HG03066 (cell line): ENCODE data around the gene AGAP3.

ENCODE experiments used
- ATAC-seq: cut with Tn5 transposase; IDR thresholded peaks from one replicate; pipeline ENCODE4 v1.9.1; 2021; ENCODE audit warnings: low read depth; ENCODE audit not compliant: unreplicated experiment

AGAP3 gene

GRCh38 chr7:151057506-151057988, 28.7 kb upstream of the AGAP3 start, which contains the start of gene CDK5:
TSS of gene CDK5 (minus strand) at chr7:151057897. CDS start at chr7:151057848, 49 bp downstream.
- peak; percentile 4 for ATAC-seq

- ATAC-seq: peak; percentile 81
Observed at GRCh38 chr7:151057989-151058780, 28.1 kb upstream of the AGAP3 start.

DNA sequence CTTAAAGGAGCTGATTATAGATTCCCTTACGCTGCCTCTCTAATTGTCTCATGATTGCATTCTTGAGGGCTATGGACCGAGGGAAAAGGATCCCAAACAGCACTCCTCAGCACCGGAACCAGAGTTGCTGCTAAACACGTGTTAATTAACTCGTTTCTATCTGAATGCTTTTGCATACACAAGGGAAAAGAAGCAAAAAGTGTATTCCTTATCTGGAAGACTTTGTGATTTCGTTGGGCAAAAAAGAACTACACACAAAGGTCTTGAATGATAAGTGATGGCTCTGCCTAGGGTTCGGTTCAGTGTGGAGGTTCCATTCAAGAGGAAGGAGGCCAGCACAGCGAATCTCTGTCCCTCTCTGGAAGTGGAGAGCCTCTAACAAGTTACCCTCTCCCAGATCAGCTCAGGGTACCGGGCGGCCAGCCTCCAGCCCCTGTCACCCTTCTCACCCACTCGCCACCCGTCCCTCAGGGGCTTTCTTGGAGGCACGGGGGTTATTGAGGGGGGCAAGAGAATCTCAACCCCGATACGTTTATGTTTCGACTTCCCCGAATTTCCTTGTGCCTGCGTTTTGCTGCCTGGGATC, 27.4 kb upstream of the AGAP3 start:
- ATAC-seq: no peak

- ATAC-seq: peak; percentile 24
Observed at GRCh38 chr7:151059367-151060112, 26.7 kb upstream of the AGAP3 start, which contains the start of gene SLC4A2. TSS of gene SLC4A2 (plus strand) at chr7:151059589. CDS start at chr7:151061988, 2,399 bp downstream.

DNA sequence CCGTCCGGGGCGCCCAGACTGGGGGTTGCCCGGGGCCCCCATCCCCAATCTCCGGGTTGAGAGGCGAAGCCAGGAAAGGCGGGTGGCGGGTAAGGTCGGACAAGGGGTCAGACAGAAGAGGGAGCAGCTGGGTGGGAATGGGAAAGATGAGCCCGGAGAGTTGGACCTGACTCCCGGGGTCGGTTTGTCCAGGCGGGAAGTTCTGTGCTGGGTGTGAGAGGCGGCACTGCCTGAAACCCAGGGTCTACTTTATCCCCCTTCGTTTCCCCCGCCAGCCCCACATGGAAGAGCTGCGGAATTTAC, 26.2 kb upstream of the AGAP3 start:
- no peak for ATAC-seq

DNA sequence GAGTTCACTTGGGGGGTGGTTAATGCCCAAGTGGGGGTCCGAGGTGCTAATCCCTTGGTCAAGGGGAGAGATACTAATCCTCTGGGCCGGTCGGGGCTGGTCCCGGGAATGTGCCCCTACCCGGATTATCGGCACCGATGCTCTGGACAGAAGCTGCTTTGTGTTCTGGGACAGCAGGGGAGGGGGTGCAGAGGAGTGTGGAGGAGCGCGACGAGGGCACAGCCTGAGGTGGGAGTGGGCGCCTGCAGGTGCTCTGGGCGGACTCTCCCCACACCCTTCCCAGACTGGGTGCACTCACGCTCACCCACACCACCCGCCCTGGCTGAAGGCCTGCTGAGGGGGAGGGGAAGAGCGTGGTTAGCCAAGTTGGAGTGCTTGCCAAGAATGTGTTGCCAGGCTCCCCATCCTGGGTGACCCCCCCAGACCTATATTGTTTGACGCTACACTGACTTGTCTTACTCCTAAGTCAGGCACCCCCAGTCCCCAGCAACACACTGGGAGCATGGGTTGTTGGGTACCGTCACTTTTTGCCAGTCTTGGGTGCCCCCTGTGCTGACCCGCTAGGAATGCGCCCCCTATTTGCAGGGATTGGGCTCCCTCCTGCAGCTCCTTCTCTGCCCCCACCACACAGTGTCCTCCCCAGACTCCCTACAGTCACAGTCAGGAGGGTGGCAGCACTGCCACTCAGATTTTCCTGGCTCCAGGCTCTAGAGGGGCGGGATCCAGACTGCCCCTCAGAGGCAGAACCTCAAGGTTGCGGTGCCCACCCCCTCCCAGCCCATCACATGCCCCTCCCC, 25.7 kb upstream of the AGAP3 start:
- no peak for ATAC-seq

DNA sequence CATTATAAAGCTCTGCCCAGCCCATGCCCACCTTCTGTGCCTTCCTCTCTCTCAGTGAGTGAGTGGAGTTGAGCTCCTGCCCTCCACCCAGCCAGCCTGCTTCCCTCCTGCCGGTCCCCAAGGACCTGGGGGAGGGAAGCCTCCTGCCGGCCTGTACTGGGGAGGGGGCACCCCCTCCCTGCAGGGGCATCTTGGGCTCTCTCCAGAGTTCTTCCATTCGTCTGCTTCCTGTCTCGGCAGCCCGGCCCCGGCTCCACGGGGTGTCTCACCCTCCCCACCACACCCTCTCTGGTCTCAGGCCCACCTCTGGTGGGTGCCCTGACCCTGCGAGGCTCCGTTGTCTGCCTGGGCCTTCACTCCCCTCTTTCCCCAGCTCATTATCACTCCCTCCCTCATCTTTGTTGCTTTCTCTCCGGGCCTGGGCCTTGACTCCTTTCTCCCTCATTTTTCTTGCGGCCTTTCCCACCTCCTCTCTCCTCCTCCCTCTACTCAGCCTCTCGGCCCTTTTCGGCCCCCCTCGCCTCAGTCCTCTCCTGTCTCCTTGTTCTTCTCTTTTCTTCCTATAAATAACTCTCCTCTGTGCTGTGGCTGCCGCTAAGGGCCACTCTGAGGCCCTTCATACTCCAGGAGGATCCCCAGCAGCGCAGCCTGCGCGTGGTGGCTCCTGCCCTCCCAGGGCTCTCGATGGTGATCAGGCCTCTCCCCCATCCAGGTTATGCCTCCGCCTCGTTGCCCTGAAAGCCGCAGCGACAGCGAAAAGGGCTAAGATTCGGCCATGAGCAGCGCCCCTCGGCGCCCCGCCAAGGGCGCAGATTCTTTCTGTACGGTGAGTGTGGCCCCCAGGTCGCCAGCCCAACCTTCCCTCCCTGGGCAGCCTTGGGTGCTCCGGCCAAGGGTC, 24.8 kb upstream of the AGAP3 start:
- ATAC-seq: no peak

- ATAC-seq: no peak
Observed at GRCh38 chr7:151062111-151062398, 24.2 kb upstream of the AGAP3 start.

DNA sequence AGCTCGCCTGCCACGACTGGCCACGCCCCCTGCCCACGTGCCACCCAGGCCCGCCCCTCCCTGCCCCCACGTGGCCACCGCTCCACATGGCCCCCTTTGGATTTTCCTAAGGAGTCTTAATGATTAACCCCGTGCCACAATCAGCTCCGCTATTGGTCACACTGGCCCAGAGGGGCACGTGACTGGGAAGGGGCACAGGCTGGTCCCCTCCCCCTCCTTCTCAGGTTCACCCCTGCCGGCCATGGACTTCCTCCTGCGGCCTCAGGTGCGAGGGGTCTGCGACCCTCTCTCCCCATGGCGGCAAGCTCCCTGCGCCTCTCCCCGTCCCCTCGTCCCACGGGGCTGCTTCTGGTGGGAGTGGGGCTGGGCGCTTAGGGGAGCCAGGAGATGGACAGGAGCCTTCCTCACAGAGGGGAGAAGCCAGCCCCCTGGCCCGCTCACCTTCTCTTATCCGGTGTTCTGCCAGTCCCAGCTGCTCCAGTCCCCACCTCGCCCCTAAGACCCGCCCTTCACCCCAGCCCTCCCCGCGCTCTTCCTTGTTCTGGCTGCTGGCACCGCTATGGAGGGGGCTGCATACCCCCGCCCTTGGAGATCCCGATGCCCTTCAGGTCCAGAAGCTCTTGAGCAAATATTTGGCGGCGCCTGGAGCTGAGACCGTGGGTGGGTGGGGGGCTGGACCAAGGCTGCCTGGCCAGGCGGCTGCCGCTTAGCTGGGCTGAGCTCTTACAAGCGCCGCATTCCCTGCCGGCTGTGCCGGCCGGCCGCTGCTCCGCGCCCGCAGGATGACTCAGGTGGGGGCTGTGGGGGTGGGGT, 23.7 kb upstream of the AGAP3 start:
- ATAC-seq: no peak

DNA sequence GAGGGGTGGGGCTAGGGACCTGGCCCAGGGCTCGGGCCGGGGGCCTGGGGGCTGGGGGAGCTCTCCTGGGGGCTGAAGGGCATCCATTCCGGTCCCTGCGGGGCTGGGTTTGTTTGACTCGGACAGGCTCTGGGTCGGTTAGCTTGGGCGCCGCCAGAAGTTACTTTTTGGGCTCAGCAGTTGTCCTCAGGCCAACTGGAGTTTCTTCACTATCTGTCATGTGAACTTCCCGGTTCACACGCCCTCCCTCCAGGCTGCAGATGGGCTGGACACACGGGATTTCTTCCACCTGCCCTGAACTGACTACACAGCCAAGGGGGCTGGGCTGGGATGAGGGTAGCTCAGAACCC, 23.1 kb upstream of the AGAP3 start:
- no peak for ATAC-seq

DNA sequence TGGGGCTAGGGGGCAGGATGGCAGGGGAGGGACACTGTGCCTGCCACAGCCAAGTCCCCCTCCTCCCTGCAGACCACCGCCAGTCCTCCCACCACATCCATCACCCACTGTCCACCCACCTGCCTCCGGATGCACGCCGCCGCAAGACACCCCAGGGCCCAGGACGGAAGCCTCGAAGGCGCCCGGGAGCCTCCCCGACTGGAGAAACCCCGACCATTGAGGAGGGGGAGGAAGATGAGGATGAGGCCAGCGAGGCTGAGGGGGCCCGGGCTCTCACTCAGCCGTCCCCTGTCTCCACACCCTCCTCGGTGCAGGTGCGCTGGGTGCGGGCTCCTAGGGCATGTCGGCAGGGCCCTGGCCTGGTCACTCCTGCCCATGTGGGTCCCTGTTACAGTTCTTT, 21.8 kb upstream of the AGAP3 start:
- ATAC-seq: no peak

DNA sequence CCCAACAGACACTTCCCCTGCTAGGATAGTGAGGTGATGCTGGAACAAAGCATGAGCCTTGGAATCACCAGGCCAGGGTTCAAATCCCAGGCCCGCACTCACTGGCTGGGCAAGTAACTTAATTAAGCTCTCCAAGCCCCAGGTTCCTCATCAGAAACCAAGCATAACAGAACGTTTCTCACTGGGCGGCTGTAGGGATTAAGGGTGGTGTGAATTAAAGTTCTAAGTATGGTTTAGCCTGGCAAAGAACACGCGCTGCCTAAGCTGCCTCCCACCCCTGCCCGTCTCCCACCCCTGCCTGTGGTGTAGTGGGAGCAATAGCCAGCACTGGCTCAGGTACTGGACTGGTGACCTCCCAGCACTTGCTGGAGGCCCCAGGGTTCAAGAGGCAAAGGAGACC, 21.3 kb upstream of the AGAP3 start:
- ATAC-seq: no peak

DNA sequence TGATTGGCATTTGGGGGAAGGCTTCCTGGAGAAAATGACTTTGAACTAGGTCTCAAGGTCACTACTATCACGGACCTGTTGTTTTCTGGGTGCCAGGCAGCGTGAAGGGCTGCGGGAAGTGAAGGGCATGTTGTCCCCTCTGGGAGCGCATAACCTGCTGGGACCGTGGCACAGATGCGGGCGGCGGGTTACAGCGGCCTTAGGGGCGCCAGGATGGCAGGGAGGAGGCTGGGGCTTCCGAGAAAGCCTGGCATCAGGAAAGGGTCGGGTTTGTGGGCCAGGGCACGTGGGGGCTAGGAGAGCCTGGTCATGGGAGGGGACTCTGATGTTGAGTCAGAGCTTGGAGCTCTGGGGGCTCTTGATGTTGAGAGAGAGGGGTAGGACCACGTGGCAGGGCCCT, 20.8 kb upstream of the AGAP3 start:
- no peak for ATAC-seq

- no peak for ATAC-seq
Observed at GRCh38 chr7:151066273-151066974, 19.9 kb upstream of the AGAP3 start.

DNA sequence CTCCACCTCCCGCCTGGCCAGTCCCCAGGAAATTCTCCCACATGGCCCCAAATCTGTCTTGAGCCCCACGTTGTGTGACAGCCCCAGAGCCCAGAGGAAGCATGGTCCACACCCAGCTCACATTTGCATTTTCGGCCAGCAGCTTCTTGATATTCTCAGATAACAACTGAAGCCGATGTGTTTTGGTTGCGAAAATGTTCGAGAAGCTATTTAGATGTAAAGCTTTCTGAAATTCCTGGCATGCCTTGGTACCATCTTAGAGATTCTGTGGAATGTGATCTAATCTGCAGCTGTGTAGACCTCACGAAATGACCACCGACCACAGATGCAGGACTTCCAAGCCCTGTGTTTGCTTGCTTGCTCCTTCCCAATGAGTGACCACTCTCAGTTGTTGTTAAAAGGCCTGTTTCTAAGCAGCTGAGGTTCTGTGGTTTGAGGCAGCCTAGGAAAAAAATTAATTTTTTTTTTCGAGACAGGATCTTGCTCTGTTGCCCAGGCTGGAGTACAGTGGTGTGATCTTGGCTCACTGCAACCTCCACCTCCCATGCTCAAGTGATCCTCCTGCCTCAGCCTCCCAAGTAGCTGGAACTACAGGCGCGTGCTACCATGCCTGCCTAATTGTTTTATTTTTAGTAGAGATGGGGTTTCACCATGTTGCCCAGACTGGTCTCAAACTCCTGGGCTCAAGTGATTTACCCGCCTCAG, 18.1 kb upstream of the AGAP3 start:
- no peak for ATAC-seq

- ATAC-seq: no peak
Observed at GRCh38 chr7:151069841-151070573, 16.3 kb upstream of the AGAP3 start.

- ATAC-seq: no peak
Observed at GRCh38 chr7:151070574-151070960, 15.7 kb upstream of the AGAP3 start.
